ENCODE data around the gene SELENOT.

The SELENOT gene

DNA sequence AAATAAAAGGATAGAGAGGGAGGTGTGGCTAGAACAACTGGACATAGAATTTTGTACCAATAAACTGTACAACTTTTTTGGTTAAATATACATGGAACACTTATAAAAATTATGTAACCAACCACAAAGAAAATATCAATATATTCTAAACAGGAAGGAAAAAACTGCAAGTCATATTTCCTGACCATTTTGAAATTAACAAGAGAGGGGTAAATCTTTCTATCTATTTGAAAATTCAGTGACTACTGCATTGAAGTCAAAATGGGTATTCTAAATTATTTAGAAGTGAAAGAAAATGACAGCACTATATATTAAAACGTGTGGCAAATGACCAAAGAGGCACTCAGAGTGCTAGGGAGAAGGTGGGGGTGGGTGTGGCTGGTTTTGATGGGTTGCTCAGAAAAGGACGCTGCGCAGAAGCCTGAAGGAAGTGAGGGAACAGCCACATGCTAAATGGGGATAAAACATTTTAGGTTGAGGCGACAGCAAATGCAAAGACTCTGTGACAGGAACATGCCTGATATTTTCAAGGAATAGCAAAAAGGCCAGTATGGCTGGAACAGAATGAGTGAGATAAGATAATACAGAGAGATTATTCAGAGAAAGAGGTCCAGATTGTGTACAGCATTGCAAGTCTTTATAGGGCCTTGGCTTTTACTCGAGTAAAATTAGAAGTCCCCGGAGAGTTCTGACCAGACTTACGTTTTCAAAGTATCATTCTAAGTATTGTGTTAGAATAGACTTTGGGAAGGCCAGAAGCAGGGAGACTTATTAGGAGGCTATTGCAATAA lies 59.5 kb downstream of the SELENOT start:
- no peak for DNase-seq (ENCODE audit: low spot score)

DNA sequence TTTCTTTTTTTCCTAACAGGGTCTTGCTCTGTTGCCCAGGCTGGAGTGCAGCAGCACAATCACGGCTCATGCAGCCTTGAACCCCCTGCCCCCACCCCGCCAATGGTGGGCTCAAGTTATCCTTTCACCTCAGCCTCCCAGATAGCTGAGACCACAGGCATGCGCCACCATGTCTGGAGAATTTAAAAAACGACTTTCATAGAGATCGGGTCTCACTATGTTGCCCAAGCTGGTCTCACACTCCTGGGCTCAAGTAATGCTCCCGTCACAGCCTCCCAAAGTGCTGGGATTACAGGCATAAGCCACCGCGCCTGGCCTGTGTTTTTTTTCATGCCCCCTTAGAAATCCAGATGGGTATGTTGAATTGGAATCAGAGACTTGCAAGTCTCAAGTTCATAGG lies 60.3 kb downstream of the SELENOT start:
- DNase-seq (ENCODE audit: low spot score): no peak

DNA sequence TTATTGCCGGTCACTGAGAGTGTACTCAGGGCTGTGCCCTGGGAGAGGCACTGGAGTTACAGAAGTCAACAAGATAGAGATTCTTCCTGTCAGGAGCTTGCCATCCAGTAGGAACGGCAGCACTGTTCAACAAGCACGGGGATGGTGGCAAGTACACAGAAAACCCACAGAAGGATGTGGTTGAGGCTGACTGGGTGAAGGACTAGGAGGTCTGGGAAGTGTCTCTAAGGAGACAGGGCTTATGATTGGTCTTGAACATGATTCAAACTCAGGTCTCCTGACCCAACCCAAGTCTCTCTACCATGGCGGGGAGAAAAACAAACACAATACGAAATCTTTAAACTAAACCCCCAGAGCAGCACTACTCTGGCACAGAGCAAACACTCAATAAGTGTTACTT lies 63.0 kb downstream of the SELENOT start:
- DNase-seq (ENCODE audit: low spot score): no peak

- DNase-seq (ENCODE audit: low spot score): no peak
Measured at GRCh38 chr3:150673966-150674365, 70.8 kb downstream of the SELENOT start.

DNA sequence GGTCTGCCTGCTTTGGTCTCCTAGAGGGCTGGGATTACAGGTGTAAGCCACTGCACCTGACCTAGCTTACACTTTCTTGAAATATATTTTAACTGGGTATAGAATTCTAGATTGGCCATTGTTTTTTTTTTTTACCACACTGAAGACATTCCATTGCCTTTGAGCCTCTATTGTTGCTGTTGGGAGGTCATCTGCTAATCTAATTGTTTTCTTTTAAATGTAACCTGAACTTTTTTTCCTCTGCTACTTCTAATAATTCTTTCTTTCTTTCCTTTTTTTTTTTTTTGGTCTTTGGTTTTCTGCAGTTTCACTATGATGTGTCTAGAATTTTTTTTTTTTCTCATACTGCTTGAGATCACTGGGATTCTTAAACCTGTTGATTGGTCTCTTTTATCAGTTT lies 72.5 kb downstream of the SELENOT start:
- no peak for DNase-seq (ENCODE audit: low spot score)
